Tibial nerve (tissue), 4 donors: ENCODE measurements around the gene ZNF283. TPM values are rescaled to one million over a fixed set of nuclear protein-coding genes. Genes with fewer than 3 reads are reported as not detected.

Experiments
- DNase-seq, 2 donors: peaks; one replicate each; pipeline ENCODE4 v3.0.0-alpha.2; 2019; ENCODE audit warnings: low spot score in 2 of 2
- H3K27ac ChIP-seq, 4 donors: fragments of 200-600 bp; sonication (generic) in 3 of 4; one replicate each; pipeline ENCODE4 v1.5.1; 2017 to 2019; ENCODE audit warnings: mild to moderate bottlenecking in 1 of 4
- H3K27me3 ChIP-seq, 2 donors: fragments of 200-600 bp; sonication (generic) in 1 of 2; one replicate each; pipeline versions ENCODE4 v1.5.1 to v1.6.0; 2017 to 2019
- H3K36me3 ChIP-seq, 3 donors: fragments of 200-600 bp; sonication (generic); one replicate each; pipeline ENCODE4 v1.5.1; 2018 to 2019
- H3K4me1 ChIP-seq, 4 donors: fragments of 200-600 bp; sonication (generic) in 3 of 4; one replicate each; pipeline ENCODE4 v1.5.1; 2017 to 2019
- H3K4me3 ChIP-seq, 4 donors: fragments of 200-600 bp; sonication (generic) in 3 of 4; one replicate each; pipeline ENCODE4 v1.5.1; 2017 to 2019; ENCODE audit warnings: mild to moderate bottlenecking in 1 of 4, moderate library complexity in 1 of 4
- H3K9me3 ChIP-seq, 4 donors: fragments of 200-600 bp; sonication (generic) in 3 of 4; one replicate each; pipeline ENCODE4 v1.5.1; 2017 to 2019
- CTCF ChIP-seq, 5 experiments: fragments of 200-600 bp in 3 of 5; fragments of 450-650 bp in 2 of 5; sonication (generic) in 3 of 5; IDR thresholded peaks; one replicate each; pipeline ENCODE4 v1.5.1; 2016 to 2019; ENCODE audit warnings: antibody characterized with exemption in 5 of 5, mild to moderate bottlenecking in 3 of 5, moderate library complexity in 2 of 5
- EP300 ChIP-seq, 2 donors: sonication (generic); formaldehyde crosslinking; IDR thresholded peaks; one replicate each; pipeline ENCODE4 v1.6.1; 2017; ENCODE audit warnings: antibody characterized with exemption in 2 of 2, mild to moderate bottlenecking in 1 of 2
- POLR2A ChIP-seq, 2 donors: fragments of 450-650 bp; IDR thresholded peaks; one replicate each; pipeline ENCODE4 v1.6.1; 2017; ENCODE audit warnings: antibody characterized with exemption in 2 of 2, mild to moderate bottlenecking in 2 of 2, moderate library complexity in 2 of 2
- WGBS, 2 donors: methylation state at CpG; one replicate each; pipeline ENCODE4 v1.1.5; 2018; 5-methylcytosine and 5-hydroxymethylcytosine counted together
- total RNA-seq, 4 donors: library from RNA; depleted of rRNA; stranded (reverse); fragments of >200 nt; gene quantifications; one replicate each; pipeline ENCODE4 v1.1.0, GENCODE V29; 2016

Gene ZNF283
- total RNA-seq, 4 donors from 2014 or later, result 4.2 to 12.3 (median 10.4) TPM

DNA sequence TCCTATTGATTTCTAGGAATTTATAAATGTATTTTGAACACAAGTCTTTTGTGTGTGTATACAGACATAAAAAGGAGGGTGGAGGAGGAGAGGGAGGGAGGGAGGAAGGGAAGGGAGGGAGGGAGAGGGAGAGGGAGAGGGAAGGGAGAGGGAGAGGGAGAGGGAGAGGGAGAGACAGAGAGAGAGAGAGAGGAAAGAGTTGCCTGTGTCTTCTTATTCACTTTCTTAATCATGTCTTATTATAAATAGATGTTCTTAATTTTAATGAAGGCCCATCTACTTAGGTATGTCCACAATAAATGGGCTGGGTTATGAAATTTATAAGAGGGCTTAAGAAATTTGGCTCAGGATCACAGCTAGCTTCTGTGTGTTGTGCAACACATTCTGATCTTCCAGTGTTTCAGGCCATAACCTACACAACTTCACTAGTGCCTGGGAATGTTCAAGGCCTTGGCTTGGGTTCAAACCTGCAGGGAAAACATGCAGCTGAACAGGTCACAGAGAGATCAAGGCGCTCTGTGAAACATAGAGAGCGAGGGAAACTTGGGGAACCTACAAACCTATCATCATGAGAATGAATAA, 68.7 kb downstream of the ZNF283 start:
- Histone ChIP-seq H3K9me3 (peaks cover 0 to 95% (median 32%) of the 10 kb centered on the region in 4 donors), H3K4me3 (no peak overlapping the region), H3K4me1 (no peaks in the 10 kb centered on the region), H3K27me3 (no peaks in the 10 kb centered on the region), H3K36me3 (peaks cover 0 to 38% (median 0%) of the 10 kb centered on the region in 3 donors), H3K27ac (no peak overlapping the region)
- no peak for DNase-seq
- 90 to 95% methylated on average over 2 of the region's 2 CpGs for WGBS, 2 donors
- TF ChIP-seq EP300 (IDR thresholded peaks at IDR 0.05) (no peak), POLR2A (IDR thresholded peaks at IDR 0.05) (no peak), CTCF (IDR thresholded peaks at IDR 0.05) (no peak)

Other genes starting within 250 kb of the ZNF283 start
- 10 to 100 TPM; 21.6 to 26.1 (median 23.6) TPM for gene IRGQ, start 231.2 kb upstream of the ZNF283 start, total RNA-seq
- gene ZNF576, start 230.7 kb upstream of the ZNF283 start, total RNA-seq, result 10 to 100 TPM in 3 of 4 donors, 1 to 10 TPM in 1; 9.9 to 18.8 (median 15.2) TPM
- under 1 TPM; 0.20 to 0.84 (median 0.52) TPM for gene SRRM5, start 215.2 kb upstream of the ZNF283 start, total RNA-seq
- gene ZNF428, start 207.7 kb upstream of the ZNF283 start, total RNA-seq, result 10 to 100 TPM; 38.1 to 61.1 (median 50.5) TPM
- 100 to 1,000 TPM in 2 of 4 donors, 10 to 100 TPM in 2; 85.2 to 108 (median 102) TPM for gene CADM4, start 187.5 kb upstream of the ZNF283 start, total RNA-seq
- 10 to 100 TPM; 12.9 to 19.7 (median 16.4) TPM for gene PLAUR, start 157.2 kb upstream of the ZNF283 start, total RNA-seq
- not detected for gene IRGC, start 111.2 kb upstream of the ZNF283 start, total RNA-seq
- gene SMG9, start 72.4 kb upstream of the ZNF283 start, total RNA-seq, result 10 to 100 TPM; 14.6 to 49.8 (median 28.0) TPM
- 10 to 100 TPM in 1 of 4 donors, 1 to 10 TPM in 3; 4.6 to 18.3 (median 6.8) TPM for gene KCNN4, start 46.3 kb upstream of the ZNF283 start, total RNA-seq
- 1 to 10 TPM in 1 of 4 donors, under 1 TPM in 3; 0.39 to 2.1 (median 0.53) TPM for gene LYPD5, start 24.9 kb upstream of the ZNF283 start, total RNA-seq
- gene ZNF404, start 56.6 kb downstream of the ZNF283 start, total RNA-seq, result 1 to 10 TPM in 3 of 4 donors, under 1 TPM in 1; 0.90 to 3.7 (median 1.1) TPM
- gene ZNF45, start 108.0 kb downstream of the ZNF283 start, total RNA-seq, result 10 to 100 TPM in 3 of 4 donors, 1 to 10 TPM in 1; 8.7 to 26.9 (median 17.7) TPM
- 1 to 10 TPM; 3.6 to 7.3 (median 6.5) TPM for gene ZNF221, start 123.9 kb downstream of the ZNF283 start, total RNA-seq
- gene ZNF155, start 156.9 kb downstream of the ZNF283 start, total RNA-seq, result 1 to 10 TPM; 4.2 to 7.2 (median 5.1) TPM
- 1 to 10 TPM; 3.9 to 5.3 (median 5.2) TPM for gene ZNF230, start 175.6 kb downstream of the ZNF283 start, total RNA-seq
- gene ZNF222, start 198.1 kb downstream of the ZNF283 start, total RNA-seq, result 1 to 10 TPM; 2.0 to 7.3 (median 2.1) TPM
- 1 to 10 TPM; 1.7 to 7.3 (median 5.3) TPM for gene ZNF223, start 224.7 kb downstream of the ZNF283 start, total RNA-seq
- 1 to 10 TPM; 1.8 to 3.1 (median 2.0) TPM for gene ZNF284, start 244.8 kb downstream of the ZNF283 start, total RNA-seq